Measurements from ENCODE around the gene SCN5A. TPM values are rescaled to one million over a fixed set of nuclear protein-coding genes. Genes with fewer than 3 reads are reported as not detected.

The SCN5A gene
- total and polyA plus RNA-seq, 9 donors, result 1.9 to 4.8 (median 4.3) TPM

DNA sequence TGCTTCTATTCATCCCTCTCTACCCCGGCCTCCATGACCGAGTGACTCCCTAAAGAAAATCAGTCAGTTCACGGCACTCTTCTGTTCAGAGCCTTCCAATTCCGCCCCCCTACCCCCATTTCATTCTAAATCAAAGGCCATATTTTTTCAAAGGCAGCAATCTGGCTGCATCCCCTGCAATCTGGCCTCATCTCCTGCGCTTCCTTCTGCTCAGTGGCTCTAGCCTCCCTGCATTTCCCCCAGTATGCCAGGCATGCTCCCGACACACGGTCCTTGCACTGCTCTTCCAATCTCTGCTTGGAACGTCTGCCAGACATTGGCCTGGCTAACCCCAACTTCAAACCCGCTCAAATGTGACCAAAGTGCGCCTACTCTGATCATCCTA is 85.6 kb downstream of the SCN5A start:
- 79% methylated on average over 10 of the region's 10 CpGs for WGBS (ENCODE audit: insufficient coverage)

DNA sequence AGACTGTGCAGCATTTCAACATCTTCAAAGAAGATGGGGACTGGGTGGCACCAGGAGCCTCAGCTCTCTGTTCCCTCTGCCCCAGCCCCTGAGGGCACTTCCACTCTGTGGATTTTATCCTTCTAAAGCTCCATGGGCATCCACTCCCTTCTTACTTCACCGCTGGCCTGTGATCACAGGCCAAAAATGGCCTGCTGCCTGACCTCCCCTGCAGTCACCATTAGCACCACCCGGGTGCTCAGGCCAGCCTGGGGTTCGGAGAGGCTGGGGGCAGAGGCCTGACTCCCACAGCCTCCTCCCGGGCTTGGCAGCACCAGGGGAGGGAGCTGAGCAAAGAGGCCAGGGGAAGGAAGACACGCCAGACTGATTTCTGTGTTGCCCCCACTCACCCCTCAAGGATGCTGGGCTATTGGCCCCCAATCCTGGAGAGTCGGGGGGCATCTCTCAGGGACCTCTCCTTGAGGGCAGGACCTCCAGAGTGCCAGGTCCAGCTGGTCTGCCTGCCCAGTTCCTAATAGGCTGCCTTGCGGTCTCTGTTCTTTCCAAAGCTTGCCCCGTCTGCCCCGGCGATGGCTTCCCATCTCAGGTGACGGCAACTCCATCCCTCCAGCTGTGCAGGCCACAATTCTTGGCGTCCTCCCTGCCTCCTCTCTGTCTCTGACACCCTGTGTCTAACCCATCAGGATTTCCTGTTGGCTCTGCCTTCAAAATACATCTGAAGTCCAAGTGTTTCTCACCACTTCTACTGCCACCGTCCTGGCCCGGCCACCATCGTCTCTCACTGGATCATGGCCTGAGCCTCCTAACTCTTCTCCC is 86.2 kb downstream of the SCN5A start:
- no peak overlapping the region for H3K27ac ChIP-seq (ENCODE audit: low read length)
- no peaks in the 10 kb centered on the region for H3K4me1 ChIP-seq (ENCODE audit: control insufficient read depth, insufficient read depth, low read length)
- 77% methylated on average over 11 of the region's 15 CpGs for WGBS (ENCODE audit: insufficient coverage)
- H3K9me3 ChIP-seq (replicated peaks; ENCODE audit: control insufficient read depth, low read depth, low read length), result no peaks in the 10 kb centered on the region
- no peak overlapping the region for H3K4me3 ChIP-seq (ENCODE audit: low read length)
- H3K27me3 ChIP-seq (ENCODE audit: control insufficient read depth, insufficient read depth, low read length), result no peaks in the 10 kb centered on the region
- DNase-seq, result no peak
- H3K36me3 ChIP-seq (ENCODE audit: control insufficient read depth, insufficient read depth, low read length), result no peaks in the 10 kb centered on the region

More for the DNA sequence above, 85.6 kb downstream of the SCN5A start:
- DNase-seq, result no peak
- Histone ChIP-seq H3K4me1 (ENCODE audit: control insufficient read depth, insufficient read depth, low read length) (no peaks in the 10 kb centered on the region), H3K9me3 (replicated peaks; ENCODE audit: control insufficient read depth, low read depth, low read length) (no peaks in the 10 kb centered on the region), H3K27me3 (ENCODE audit: control insufficient read depth, insufficient read depth, low read length) (no peaks in the 10 kb centered on the region), H3K4me3 (ENCODE audit: low read length) (no peak overlapping the region), H3K36me3 (ENCODE audit: control insufficient read depth, insufficient read depth, low read length) (no peaks in the 10 kb centered on the region), H3K27ac (ENCODE audit: low read length) (no peak overlapping the region)

- Histone ChIP-seq H3K9me3 (replicated peaks; ENCODE audit: control insufficient read depth, low read depth, low read length) (no peaks in the 10 kb centered on the region), H3K27me3 (ENCODE audit: control insufficient read depth, insufficient read depth, low read length) (no peaks in the 10 kb centered on the region), H3K36me3 (ENCODE audit: control insufficient read depth, insufficient read depth, low read length) (no peaks in the 10 kb centered on the region), H3K4me3 (ENCODE audit: low read length) (no peak overlapping the region), H3K4me1 (ENCODE audit: control insufficient read depth, insufficient read depth, low read length) (no peaks in the 10 kb centered on the region), H3K27ac (ENCODE audit: low read length) (no peak overlapping the region)
- WGBS (ENCODE audit: insufficient coverage), result 97% methylated on average over 6 of the region's 7 CpGs
- DNase-seq, result no peak
These were observed 87.0 kb downstream of the SCN5A start for GRCh38 chr3:38562467-38562925.

GRCh38 chr3:38561746-38562466 is 87.6 kb downstream of the SCN5A start:
- Histone ChIP-seq H3K9me3 (replicated peaks; ENCODE audit: control insufficient read depth, low read depth, low read length) (no peaks in the 10 kb centered on the region), H3K27me3 (ENCODE audit: control insufficient read depth, insufficient read depth, low read length) (no peaks in the 10 kb centered on the region), H3K4me3 (ENCODE audit: low read length) (no peak overlapping the region), H3K27ac (ENCODE audit: low read length) (no peak overlapping the region), H3K36me3 (ENCODE audit: control insufficient read depth, insufficient read depth, low read length) (no peaks in the 10 kb centered on the region), H3K4me1 (ENCODE audit: control insufficient read depth, insufficient read depth, low read length) (no peaks in the 10 kb centered on the region)
- WGBS (ENCODE audit: insufficient coverage), result 59% methylated on average over 4 of the region's 10 CpGs
- DNase-seq, result no peak

DNA sequence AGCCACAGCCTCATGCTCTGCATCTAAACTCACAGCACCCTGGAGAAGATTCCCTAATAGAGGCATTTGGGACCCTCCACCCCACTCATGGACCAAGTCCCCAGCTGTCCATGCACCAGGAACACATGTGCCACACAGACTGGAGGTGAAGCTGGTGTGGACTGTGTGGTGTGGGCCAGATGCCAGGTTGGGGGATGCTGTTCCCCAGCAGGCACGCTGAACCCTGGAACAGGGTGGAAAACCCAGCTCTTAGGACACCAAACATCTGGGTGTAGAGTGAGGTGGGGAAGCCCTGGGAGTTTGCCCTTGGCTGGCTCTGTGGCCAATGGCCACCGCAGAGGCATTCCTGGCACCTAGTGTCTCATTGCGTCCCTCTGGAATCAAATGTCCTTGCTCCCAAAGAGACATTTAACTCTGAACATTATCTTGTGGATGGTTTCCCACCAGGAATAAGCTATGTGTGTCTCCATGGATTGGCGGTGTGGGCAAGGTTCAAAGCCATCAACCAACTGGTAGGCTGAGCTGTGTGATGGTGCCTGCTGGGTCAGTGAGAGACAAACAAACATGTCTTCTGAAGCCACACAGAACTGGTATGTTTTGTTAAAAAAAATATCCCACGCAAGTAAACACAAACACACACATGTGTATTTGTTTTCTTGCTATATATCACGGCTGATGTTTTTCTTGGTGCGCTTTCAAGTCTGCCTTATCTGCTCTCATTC is 88.3 kb downstream of the SCN5A start:
- Histone ChIP-seq H3K27ac (ENCODE audit: low read length) (no peak overlapping the region), H3K36me3 (ENCODE audit: control insufficient read depth, insufficient read depth, low read length) (no peaks in the 10 kb centered on the region), H3K9me3 (replicated peaks; ENCODE audit: control insufficient read depth, low read depth, low read length) (no peaks in the 10 kb centered on the region), H3K4me3 (ENCODE audit: low read length) (no peak overlapping the region), H3K27me3 (ENCODE audit: control insufficient read depth, insufficient read depth, low read length) (no peaks in the 10 kb centered on the region), H3K4me1 (ENCODE audit: control insufficient read depth, insufficient read depth, low read length) (no peaks in the 10 kb centered on the region)
- no peak for DNase-seq
- 100% methylated on average over 2 of the region's 7 CpGs for WGBS (ENCODE audit: insufficient coverage)

DNA sequence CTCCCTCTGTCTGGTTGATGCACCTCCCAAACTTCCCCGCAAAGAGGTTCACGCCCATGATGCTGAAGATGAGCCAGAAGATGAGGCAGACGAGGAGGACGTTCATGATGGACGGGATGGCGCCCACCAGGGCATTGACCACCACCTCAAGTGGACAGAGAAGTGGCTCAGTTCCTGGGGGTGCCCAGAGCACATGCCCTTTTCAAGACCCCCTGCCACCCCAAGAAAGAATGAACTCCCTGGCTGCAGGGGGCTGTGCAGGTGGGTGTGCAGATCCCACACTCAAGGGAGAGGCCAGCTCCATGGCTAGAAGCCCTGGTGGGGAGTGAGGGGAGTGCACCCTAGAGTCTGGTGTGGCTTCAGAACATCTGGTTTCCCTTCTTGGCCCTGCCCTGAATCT is 89.2 kb downstream of the SCN5A start:
- H3K36me3 ChIP-seq (ENCODE audit: control insufficient read depth, insufficient read depth, low read length), result no peaks in the 10 kb centered on the region
- H3K4me1 ChIP-seq (ENCODE audit: control insufficient read depth, insufficient read depth, low read length), result no peaks in the 10 kb centered on the region
- H3K4me3 ChIP-seq (ENCODE audit: low read length), result no peak overlapping the region
- H3K27ac ChIP-seq (ENCODE audit: low read length), result no peak overlapping the region
- DNase-seq, result no peak
- WGBS (ENCODE audit: insufficient coverage), result 94% methylated on average over 6 of the region's 6 CpGs
- no peaks in the 10 kb centered on the region for H3K27me3 ChIP-seq (ENCODE audit: control insufficient read depth, insufficient read depth, low read length)
- H3K9me3 ChIP-seq (replicated peaks; ENCODE audit: control insufficient read depth, low read depth, low read length), result no peaks in the 10 kb centered on the region

GRCh38 chr3:38558864-38559263 is 90.6 kb downstream of the SCN5A start:
- no peaks in the 10 kb centered on the region for H3K4me1 ChIP-seq (ENCODE audit: control insufficient read depth, insufficient read depth, low read length)
- no CpG with 5 or more reads among the region's 1 CpG for WGBS (ENCODE audit: insufficient coverage)

DNA sequence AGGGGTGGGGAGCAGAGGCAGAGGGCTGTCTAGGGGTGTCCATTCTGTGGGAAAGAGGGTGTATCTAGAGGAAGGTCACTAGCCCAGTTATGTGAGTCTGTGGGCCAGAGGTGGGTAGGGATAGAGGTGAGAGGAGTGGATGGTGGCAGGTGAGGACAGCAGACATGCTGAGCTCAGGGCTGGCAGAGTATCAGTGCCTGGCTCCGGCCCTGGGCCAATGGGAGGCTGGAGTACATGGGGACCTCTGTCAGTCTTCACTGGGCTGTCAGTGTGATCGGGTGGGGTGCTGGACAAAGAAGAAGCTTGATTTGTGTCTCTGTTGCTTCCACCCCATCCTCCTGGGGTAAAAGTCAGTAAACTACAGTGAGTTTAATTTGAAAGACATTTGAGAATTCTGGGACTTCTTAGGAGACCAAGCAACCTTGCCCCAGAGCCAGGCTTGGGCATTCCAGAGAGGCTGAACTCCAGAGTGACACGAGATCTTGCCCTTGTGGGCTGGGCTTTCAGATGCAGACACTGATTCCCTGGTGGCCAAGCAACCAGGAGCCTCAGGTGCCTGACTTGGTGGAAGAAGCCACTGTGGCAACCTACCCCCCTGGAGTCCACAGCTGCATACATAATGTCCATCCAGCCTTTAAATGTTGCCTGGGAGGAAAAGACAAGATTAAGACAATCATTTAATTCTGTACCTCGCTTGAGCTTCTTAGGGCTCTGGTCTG is 92.7 kb downstream of the SCN5A start:
- Histone ChIP-seq H3K9me3 (replicated peaks; ENCODE audit: control insufficient read depth, low read depth, low read length) (no peaks in the 10 kb centered on the region), H3K36me3 (ENCODE audit: control insufficient read depth, insufficient read depth, low read length) (no peaks in the 10 kb centered on the region), H3K27me3 (ENCODE audit: control insufficient read depth, insufficient read depth, low read length) (no peaks in the 10 kb centered on the region), H3K4me3 (ENCODE audit: low read length) (no peak overlapping the region), H3K27ac (ENCODE audit: low read length) (no peak overlapping the region), H3K4me1 (ENCODE audit: control insufficient read depth, insufficient read depth, low read length) (no peaks in the 10 kb centered on the region)
- DNase-seq, result no peak
- WGBS (ENCODE audit: insufficient coverage), result 84% methylated on average over 3 of the region's 4 CpGs

More at GRCh38 chr3:38558864-38559263, 90.6 kb downstream of the SCN5A start:
- no peaks in the 10 kb centered on the region for H3K9me3 ChIP-seq (replicated peaks; ENCODE audit: control insufficient read depth, low read depth, low read length)
- no peaks in the 10 kb centered on the region for H3K36me3 ChIP-seq (ENCODE audit: control insufficient read depth, insufficient read depth, low read length)
- no peaks in the 10 kb centered on the region for H3K27me3 ChIP-seq (ENCODE audit: control insufficient read depth, insufficient read depth, low read length)
- H3K4me3 ChIP-seq (ENCODE audit: low read length), result no peak overlapping the region
- DNase-seq, result no peak
- no peak overlapping the region for H3K27ac ChIP-seq (ENCODE audit: low read length)

DNA sequence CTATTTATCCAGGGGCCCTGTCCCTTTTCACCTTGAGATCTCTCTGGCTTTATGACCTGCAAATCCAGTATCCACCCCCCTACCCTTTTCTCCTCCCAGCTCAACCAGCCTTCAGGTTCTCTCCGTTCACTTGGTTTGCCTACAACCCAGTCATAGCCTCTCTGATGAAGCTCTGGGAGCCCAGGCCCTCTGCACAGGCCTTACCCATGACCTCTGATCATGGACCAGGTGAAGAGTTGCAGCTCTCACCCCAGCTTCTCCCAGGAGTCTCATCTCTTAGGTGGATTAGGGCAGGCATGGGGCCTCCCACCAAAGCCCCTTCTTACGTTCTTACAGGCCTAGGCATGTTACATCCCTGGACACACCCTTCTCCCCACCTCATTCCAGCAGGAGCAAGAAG is 93.6 kb downstream of the SCN5A start:
- DNase-seq, result no peak
- Histone ChIP-seq H3K4me3 (ENCODE audit: low read length) (no peak overlapping the region), H3K4me1 (ENCODE audit: control insufficient read depth, insufficient read depth, low read length) (no peaks in the 10 kb centered on the region), H3K27ac (ENCODE audit: low read length) (no peak overlapping the region), H3K36me3 (ENCODE audit: control insufficient read depth, insufficient read depth, low read length) (no peaks in the 10 kb centered on the region), H3K9me3 (replicated peaks; ENCODE audit: control insufficient read depth, low read depth, low read length) (no peaks in the 10 kb centered on the region), H3K27me3 (ENCODE audit: control insufficient read depth, insufficient read depth, low read length) (no peaks in the 10 kb centered on the region)
- no CpG with 5 or more reads among the region's 2 CpGs for WGBS (ENCODE audit: insufficient coverage)
